GM12878 (cell line): Measurements from ENCODE around the gene NEK10. TPM values are rescaled to one million over a fixed set of nuclear protein-coding genes. Genes with fewer than 3 reads are reported as not detected.

Experiments used
- ATAC-seq: fragments of 200-7000 bp; cut with Tn5 transposase; 3 replicates; pipeline ENCODE4 v1.9.1; 2020; ENCODE audit warnings: mild to moderate bottlenecking, moderate library complexity
- BruUV-seq: library from RNA; stranded (reverse); fragments of 400-500 nt; replicated peaks from 2 replicates; lab custom pipeline; 2021; lab: Mats Ljungman, UMichigan
- CTCF ChIA-PET: fragments of 300-600 bp; sonication (Branson Sonifier 250); formaldehyde crosslinking; extraction: SDS; loops from one replicate; lab custom pipeline; 2021; ENCODE audit warnings: inconsistent platforms; lab: Yijun Ruan, JAX
- POLR2A ChIA-PET: fragments of 350-600 bp; formaldehyde crosslinking; extraction: SDS; loops from one replicate; lab custom pipeline; 2021; ENCODE audit warnings: inconsistent platforms; lab: Charles Lee
- RAD21 ChIA-PET: fragments of 300-600 bp; sonication (Branson Sonifier 250); formaldehyde crosslinking; loops from one replicate; lab custom pipeline; 2023; ENCODE audit warnings: antibody characterized with exemption; ENCODE audit not compliant: unreplicated experiment; lab: Charles Lee
- SMC1A ChIA-PET: fragments of 300-600 bp; sonication (Branson Sonifier 250); formaldehyde crosslinking; loops from one replicate; lab custom pipeline; 2023; ENCODE audit not compliant: unreplicated experiment, uncharacterized antibody; lab: Charles Lee
- DNase-seq: peaks from one replicate; pipeline ENCODE4 v3.0.0-alpha.2; 2011; ENCODE audit warnings: low read depth, low spot score
- FAIRE-seq: peaks from 3 replicates; lab custom pipeline; 2011; peaks lifted over from hg19 to GRCh38; lab: Jason Lieb, UNC
- H2AFZ ChIP-seq: 2 replicates; pipeline ENCODE4 v1.6.0; 2011; ENCODE audit warnings: low read depth, low read length, control low read depth; ENCODE audit not compliant: control insufficient read depth
- H3K27ac ChIP-seq: 2 replicates; pipeline ENCODE4 v1.5.1; 2011; ENCODE audit warnings: control low read depth; ENCODE audit not compliant: control insufficient read depth, insufficient read depth
- H3K27me3 ChIP-seq, 2 experiments: replicated peaks in 1 of 2; 2 replicates each; pipeline versions ENCODE4 v1.6.0 to v1.6.1; 2011; ENCODE audit warnings: low read length in 1 of 2; ENCODE audit not compliant: control insufficient read depth in 2 of 2, insufficient read depth in 2 of 2
- H3K36me3 ChIP-seq, 2 experiments: 2 replicates each; pipeline ENCODE4 v1.5.1; 2011; ENCODE audit warnings: low read length in 1 of 2; ENCODE audit not compliant: control insufficient read depth in 2 of 2, insufficient read depth in 2 of 2
- H3K4me1 ChIP-seq: 2 replicates; pipeline ENCODE4 v1.6.1; 2011; ENCODE audit warnings: mild to moderate bottlenecking, low read length, moderate library complexity, mixed read lengths; ENCODE audit not compliant: control insufficient read depth, insufficient read depth
- H3K4me2 ChIP-seq: 2 replicates; pipeline ENCODE4 v1.6.0; 2011; ENCODE audit warnings: control low read depth; ENCODE audit not compliant: control insufficient read depth, insufficient read depth
- H3K4me3 ChIP-seq: fragments of 200-600 bp; sonication (generic); 2 replicates; pipeline ENCODE4 v1.5.1; 2016
- H3K79me2 ChIP-seq: 2 replicates; pipeline ENCODE4 v1.6.0; 2011; ENCODE audit warnings: low read length; ENCODE audit not compliant: control insufficient read depth, insufficient read depth
- H3K9ac ChIP-seq: 2 replicates; pipeline ENCODE4 v1.8.0; 2011; ENCODE audit warnings: low read length, control low read depth, mixed read lengths; ENCODE audit not compliant: control insufficient read depth, insufficient read depth
- H3K9me3 ChIP-seq: replicated peaks from 3 replicates; pipeline ENCODE4 v1.5.1; 2011; ENCODE audit warnings: mild to moderate bottlenecking, low read length; ENCODE audit not compliant: control insufficient read depth, insufficient read depth
- H4K20me1 ChIP-seq: 2 replicates; pipeline ENCODE4 v1.6.0; 2011; ENCODE audit not compliant: control insufficient read depth, insufficient read depth
- BACH1 ChIP-seq: fragments of 450-650 bp; IDR thresholded peaks from 2 replicates; pipeline ENCODE4 v1.6.1; 2017; ENCODE audit warnings: mild to moderate bottlenecking, borderline replicate concordance
- BCL11A ChIP-seq: IDR thresholded peaks from 2 replicates; pipeline ENCODE4 v1.6.1; 2011; ENCODE audit warnings: low read depth, low read length
- CBX3 ChIP-seq: fragments of 200-600 bp; sonication (generic); IDR thresholded peaks from 2 replicates; pipeline ENCODE4 v1.6.1; 2016; ENCODE audit warnings: low read depth, borderline replicate concordance
- EZH2 ChIP-seq: IDR thresholded peaks from 2 replicates; pipeline ENCODE4 v1.6.1; 2012; ENCODE audit warnings: low read depth, mild to moderate bottlenecking, control low read depth, inconsistent platforms, low read length, borderline replicate concordance; ENCODE audit not compliant: control insufficient read depth
- RCOR1 ChIP-seq: conservative IDR thresholded peaks from 2 replicates; pipeline ENCODE4 v1.6.1; 2012; ENCODE audit warnings: low read depth, low read length, improper control_type of control experiment
- RFX5 ChIP-seq: IDR thresholded peaks from 2 replicates; pipeline ENCODE4 v1.6.1; 2011; ENCODE audit warnings: low read depth, low read length, improper control_type of control experiment
- SPI1 ChIP-seq: IDR thresholded peaks from 2 replicates; pipeline ENCODE4 v1.6.1; 2011; ENCODE audit warnings: low read depth, mild to moderate bottlenecking, low read length, moderate library complexity, borderline replicate concordance; ENCODE audit not compliant: insufficient read depth
- SUPT20H ChIP-seq: IDR thresholded peaks from 2 replicates; pipeline ENCODE4 v1.6.1; 2011; ENCODE audit warnings: low read depth, mild to moderate bottlenecking, low read length, moderate library complexity, borderline replicate concordance; ENCODE audit not compliant: control insufficient read depth
- ZNF384 ChIP-seq: IDR thresholded peaks from 2 replicates; pipeline ENCODE4 v1.6.1; 2012; ENCODE audit warnings: low read depth, mild to moderate bottlenecking, low read length, improper control_type of control experiment, borderline replicate concordance
- in situ Hi-C: fragments of 300-500 bp; cut with MboI; formaldehyde crosslinking; loops from 9 replicates; pipeline ENCODE4 v1.14.3; 2018; ENCODE audit warnings: mixed read lengths
- intact Hi-C: fragments of 100-400 bp; cut with micrococcal nuclease; formaldehyde crosslinking; loops from one replicate; pipeline ENCODE4 v1.14.2; 2022; ENCODE audit not compliant: unreplicated experiment
- polyA plus RNA-seq, 11 experiments: library from polyadenylated mRNA; depleted of rRNA in 4 of 11; unstranded in 6 of 11; stranded (reverse) in 5 of 11; fragments of >200 nt; fragmentation: Nextera tagmentation in 4 of 11; fragmentation: Illumina TruSeq in 1 of 11; extraction: Ambion mirVana in 4 of 11; extraction: Trizol in 1 of 11; gene quantifications; 1 replicate in 1 of 11; 2 replicates in 10 of 11; pipeline versions ENCODE4 v1.2.1 to v1.2.3, GENCODE V29; 2011 to 2016; ENCODE audit warnings: inconsistent platforms in 2 of 11, missing spikeins in 2 of 11, low read depth in 1 of 11
- total RNA-seq, 4 experiments: library from RNA; depleted of rRNA in 3 of 4; stranded (reverse); fragments of >200 nt in 3 of 4; fragmentation: Illumina TruSeq in 1 of 4; extraction: Trizol in 1 of 4; gene quantifications; 2 replicates each; pipeline versions ENCODE4 v1.2.1 to v1.2.3, GENCODE V29; 2013 to 2021
- TF ChIP-seq, protein P1 (sequence below): IDR thresholded peaks from 2 replicates; pipeline ENCODE4 v1.6.1; 2012; ENCODE audit warnings: mild to moderate bottlenecking, low read depth, low read length
- TF ChIP-seq, protein P2 (sequence below): IDR thresholded peaks from 2 replicates; pipeline ENCODE4 v1.6.1; 2011; ENCODE audit warnings: low read depth, mild to moderate bottlenecking, low read length, moderate library complexity, borderline replicate concordance; ENCODE audit errors: extremely low read depth
- TF ChIP-seq, protein P3 (sequence below): fragments of 450-650 bp; IDR thresholded peaks from 2 replicates; pipeline ENCODE4 v1.6.1; 2017; ENCODE audit warnings: antibody characterized with exemption, mild to moderate bottlenecking, moderate library complexity
- TF ChIP-seq, protein P4 (sequence below): fragments of 450-650 bp; IDR thresholded peaks from 2 replicates; pipeline ENCODE4 v1.6.1; 2017; ENCODE audit warnings: mild to moderate bottlenecking, low read depth, inconsistent platforms; ENCODE audit not compliant: poor library complexity, severe bottlenecking

Gene NEK10
- total and polyA plus RNA-seq, 10 of the 15 experiments (the other 5 are each of a cell fraction or from before 2014, with no cell fraction given), result 0.06 to 0.40 (median 0.16) TPM; not detected in 2

DNA sequence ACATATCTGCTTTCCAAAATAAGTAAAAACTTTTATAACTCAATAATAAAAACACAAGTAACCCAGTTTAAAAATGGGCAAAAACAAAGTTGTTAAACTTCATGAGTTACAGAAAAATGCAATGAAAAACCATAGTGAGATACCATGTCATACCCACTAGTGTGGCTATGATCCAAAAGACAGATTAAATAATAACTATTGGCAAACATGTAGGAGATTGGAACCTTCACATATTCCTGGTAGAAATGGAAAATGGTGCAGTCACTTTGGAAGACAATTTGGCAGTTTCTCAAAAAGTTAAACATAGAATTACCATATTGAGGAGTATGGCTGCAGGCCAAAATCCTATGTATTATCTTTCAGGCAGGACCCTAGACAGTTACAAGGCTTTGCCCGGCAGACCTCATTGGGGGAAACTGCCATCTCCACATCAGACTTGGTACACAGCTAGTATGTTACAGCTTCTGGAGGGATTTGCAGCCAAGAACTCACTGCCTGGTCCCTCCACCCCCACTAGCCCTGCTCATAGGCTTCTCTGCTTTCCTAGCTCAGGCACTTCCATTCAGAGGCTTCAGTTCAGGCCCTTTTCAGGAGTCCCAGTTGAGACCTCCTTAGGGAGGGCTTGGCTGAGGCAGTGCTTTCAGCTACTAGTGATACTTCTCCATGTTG lies 147.8 kb downstream of the NEK10 start (continued):
- TF ChIP-seq, protein P1, sequence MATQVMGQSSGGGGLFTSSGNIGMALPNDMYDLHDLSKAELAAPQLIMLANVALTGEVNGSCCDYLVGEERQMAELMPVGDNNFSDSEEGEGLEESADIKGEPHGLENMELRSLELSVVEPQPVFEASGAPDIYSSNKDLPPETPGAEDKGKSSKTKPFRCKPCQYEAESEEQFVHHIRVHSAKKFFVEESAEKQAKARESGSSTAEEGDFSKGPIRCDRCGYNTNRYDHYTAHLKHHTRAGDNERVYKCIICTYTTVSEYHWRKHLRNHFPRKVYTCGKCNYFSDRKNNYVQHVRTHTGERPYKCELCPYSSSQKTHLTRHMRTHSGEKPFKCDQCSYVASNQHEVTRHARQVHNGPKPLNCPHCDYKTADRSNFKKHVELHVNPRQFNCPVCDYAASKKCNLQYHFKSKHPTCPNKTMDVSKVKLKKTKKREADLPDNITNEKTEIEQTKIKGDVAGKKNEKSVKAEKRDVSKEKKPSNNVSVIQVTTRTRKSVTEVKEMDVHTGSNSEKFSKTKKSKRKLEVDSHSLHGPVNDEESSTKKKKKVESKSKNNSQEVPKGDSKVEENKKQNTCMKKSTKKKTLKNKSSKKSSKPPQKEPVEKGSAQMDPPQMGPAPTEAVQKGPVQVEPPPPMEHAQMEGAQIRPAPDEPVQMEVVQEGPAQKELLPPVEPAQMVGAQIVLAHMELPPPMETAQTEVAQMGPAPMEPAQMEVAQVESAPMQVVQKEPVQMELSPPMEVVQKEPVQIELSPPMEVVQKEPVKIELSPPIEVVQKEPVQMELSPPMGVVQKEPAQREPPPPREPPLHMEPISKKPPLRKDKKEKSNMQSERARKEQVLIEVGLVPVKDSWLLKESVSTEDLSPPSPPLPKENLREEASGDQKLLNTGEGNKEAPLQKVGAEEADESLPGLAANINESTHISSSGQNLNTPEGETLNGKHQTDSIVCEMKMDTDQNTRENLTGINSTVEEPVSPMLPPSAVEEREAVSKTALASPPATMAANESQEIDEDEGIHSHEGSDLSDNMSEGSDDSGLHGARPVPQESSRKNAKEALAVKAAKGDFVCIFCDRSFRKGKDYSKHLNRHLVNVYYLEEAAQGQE, result no peak
- TF ChIP-seq, protein P2, sequence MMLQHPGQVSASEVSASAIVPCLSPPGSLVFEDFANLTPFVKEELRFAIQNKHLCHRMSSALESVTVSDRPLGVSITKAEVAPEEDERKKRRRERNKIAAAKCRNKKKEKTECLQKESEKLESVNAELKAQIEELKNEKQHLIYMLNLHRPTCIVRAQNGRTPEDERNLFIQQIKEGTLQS, result no peak

DNA sequence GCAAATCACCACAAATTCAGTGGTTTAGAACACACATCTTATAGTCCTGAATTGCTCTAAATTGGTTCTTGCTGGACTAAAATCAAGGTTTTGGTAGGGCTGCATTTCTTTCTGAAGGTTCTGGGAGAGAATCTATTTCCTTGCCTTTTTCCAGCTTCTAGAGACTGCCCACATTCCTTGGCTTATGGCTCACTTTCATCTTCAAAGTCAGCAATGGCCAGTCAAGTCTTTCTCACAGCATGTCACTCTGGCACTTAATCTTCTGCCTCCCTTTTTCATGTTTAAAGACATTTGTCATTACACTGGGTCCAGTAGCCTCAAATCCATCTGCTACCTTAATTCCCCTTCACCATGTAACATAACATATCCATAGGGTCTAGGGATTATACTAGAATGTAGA lies 149.0 kb downstream of the NEK10 start:
- H3K27me3 ChIP-seq, result no peaks in the 10 kb centered on the region
- no peaks in the 10 kb centered on the region for H3K4me1 ChIP-seq
- BruUV-seq, result no TSS peak
- FAIRE-seq (no peak), DNase-seq (no peak), ATAC-seq (no peak)
- TF ChIP-seq BCL11A (no peak), ZNF384 (no peak), SUPT20H (no peak), RCOR1 (no peak), BACH1 (no peak), SPI1 (no peak), RFX5 (no peak), CBX3 (no peak), EZH2 (no peak)
- TF ChIP-seq, protein P3, sequence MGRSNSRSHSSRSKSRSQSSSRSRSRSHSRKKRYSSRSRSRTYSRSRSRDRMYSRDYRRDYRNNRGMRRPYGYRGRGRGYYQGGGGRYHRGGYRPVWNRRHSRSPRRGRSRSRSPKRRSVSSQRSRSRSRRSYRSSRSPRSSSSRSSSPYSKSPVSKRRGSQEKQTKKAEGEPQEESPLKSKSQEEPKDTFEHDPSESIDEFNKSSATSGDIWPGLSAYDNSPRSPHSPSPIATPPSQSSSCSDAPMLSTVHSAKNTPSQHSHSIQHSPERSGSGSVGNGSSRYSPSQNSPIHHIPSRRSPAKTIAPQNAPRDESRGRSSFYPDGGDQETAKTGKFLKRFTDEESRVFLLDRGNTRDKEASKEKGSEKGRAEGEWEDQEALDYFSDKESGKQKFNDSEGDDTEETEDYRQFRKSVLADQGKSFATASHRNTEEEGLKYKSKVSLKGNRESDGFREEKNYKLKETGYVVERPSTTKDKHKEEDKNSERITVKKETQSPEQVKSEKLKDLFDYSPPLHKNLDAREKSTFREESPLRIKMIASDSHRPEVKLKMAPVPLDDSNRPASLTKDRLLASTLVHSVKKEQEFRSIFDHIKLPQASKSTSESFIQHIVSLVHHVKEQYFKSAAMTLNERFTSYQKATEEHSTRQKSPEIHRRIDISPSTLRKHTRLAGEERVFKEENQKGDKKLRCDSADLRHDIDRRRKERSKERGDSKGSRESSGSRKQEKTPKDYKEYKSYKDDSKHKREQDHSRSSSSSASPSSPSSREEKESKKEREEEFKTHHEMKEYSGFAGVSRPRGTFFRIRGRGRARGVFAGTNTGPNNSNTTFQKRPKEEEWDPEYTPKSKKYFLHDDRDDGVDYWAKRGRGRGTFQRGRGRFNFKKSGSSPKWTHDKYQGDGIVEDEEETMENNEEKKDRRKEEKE, result no peak
- TF ChIP-seq, protein P4, sequence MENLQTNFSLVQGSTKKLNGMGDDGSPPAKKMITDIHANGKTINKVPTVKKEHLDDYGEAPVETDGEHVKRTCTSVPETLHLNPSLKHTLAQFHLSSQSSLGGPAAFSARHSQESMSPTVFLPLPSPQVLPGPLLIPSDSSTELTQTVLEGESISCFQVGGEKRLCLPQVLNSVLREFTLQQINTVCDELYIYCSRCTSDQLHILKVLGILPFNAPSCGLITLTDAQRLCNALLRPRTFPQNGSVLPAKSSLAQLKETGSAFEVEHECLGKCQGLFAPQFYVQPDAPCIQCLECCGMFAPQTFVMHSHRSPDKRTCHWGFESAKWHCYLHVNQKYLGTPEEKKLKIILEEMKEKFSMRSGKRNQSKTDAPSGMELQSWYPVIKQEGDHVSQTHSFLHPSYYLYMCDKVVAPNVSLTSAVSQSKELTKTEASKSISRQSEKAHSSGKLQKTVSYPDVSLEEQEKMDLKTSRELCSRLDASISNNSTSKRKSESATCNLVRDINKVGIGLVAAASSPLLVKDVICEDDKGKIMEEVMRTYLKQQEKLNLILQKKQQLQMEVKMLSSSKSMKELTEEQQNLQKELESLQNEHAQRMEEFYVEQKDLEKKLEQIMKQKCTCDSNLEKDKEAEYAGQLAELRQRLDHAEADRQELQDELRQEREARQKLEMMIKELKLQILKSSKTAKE, result no peak
- POLR2A ChIA-PET, result no interaction called here
- SMC1A ChIA-PET, result no interaction called here
- no peak overlapping the region for H3K9ac ChIP-seq
- in situ Hi-C loops, result no loop called here
- H4K20me1 ChIP-seq, result no peaks in the 10 kb centered on the region
- CTCF ChIA-PET, result no interaction called here
- H3K27ac ChIP-seq, result no peak overlapping the region
- RAD21 ChIA-PET, result no interaction called here
- H3K9me3 ChIP-seq, result no peaks in the 10 kb centered on the region
- H2AFZ ChIP-seq, result no peak overlapping the region
- H3K4me2 ChIP-seq, result no peak overlapping the region
- intact Hi-C loops, result no loop called here
- H3K4me3 ChIP-seq, result no peak overlapping the region
- no peaks in the 10 kb centered on the region for H3K79me2 ChIP-seq
- H3K36me3 ChIP-seq, result no peaks in the 10 kb centered on the region
